Prostate gland (tissue), 2 donors: ENCODE measurements around the gene KRTAP12-1.

Source experiments
- CTCF ChIP-seq, 4 experiments: fragments of 200-600 bp in 2 of 4; fragments of 450-650 bp in 2 of 4; sonication (generic) in 2 of 4; IDR thresholded peaks; 1 replicate in 3 of 4; 2 replicates in 1 of 4; pipeline ENCODE4 v1.5.1; 2016 to 2019; ENCODE audit warnings: antibody characterized with exemption in 4 of 4, mild to moderate bottlenecking in 2 of 4, moderate library complexity in 2 of 4
- POLR2A ChIP-seq: fragments of 450-650 bp; IDR thresholded peaks from one replicate; pipeline ENCODE4 v1.6.1; 2016; ENCODE audit warnings: antibody characterized with exemption, mild to moderate bottlenecking

DNA sequence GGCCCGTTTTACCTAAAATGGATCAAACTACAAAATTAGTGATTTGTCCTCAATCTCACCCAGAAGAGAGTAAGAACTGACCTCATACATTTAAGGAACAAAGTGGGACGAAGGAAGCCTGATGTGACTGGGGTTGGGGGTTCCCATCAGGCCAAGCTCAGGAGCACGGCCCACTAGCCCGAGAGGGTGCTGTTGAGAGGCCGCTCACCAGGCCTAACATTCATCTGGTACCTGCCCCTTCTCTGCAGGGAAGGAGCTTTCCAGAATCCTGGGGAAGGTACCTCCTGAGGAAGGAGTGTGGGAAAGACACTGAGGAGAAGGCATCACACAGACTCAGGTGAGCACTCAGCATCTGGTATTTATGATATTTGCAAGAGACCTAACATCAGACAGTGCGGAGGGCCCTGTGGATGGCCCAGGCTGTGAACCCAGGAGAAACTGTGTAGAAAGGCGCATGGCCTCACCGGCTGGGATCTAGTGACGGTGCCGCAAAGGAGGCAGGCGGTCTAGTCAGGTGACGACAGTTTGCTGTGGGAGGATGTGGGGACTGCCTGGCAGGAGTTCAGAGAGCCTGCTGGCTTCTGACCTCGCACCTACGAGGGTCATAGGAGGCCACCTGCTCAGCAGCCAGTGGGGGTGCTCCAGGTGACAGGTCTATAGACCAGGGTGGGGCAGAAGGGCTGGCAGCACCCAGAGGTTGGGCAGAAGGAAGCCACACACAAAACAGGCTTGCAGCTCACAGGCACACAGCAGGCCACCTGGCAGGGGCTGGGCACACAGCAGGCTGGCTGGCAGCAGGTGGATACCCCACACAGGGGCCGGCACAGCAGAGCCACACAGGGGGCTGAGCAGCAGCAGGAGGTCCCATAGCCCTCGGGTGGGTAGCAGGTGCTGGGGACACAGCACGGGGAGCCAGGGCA is 28.0 kb downstream of the KRTAP12-1 start:
- TF ChIP-seq CTCF (IDR thresholded peaks at IDR 0.05) (no peak), POLR2A (no peak)
